RWPE1 (cell line): ENCODE measurements around the gene PEX26.

Source experiments
- CTCF ChIA-PET: fragments of 350-600 bp; sonication (Branson Sonifier 250); formaldehyde crosslinking; extraction: SDS; loops from one replicate; lab custom pipeline; 2021; lab: Yijun Ruan, JAX
- POLR2A ChIA-PET: fragments of 400-600 bp; formaldehyde crosslinking; extraction: SDS; loops from one replicate; lab custom pipeline; 2020; ENCODE audit warnings: antibody characterized with exemption; ENCODE audit not compliant: low non-redundant PET; lab: Yijun Ruan, JAX
- DNase-seq: peaks from one replicate; pipeline ENCODE4 v3.0.0; 2012; ENCODE audit warnings: low spot score
- H3K27ac ChIP-seq: fragments of 450-650 bp; 2 replicates; pipeline ENCODE4 v1.5.1; 2017
- TF ChIP-seq, protein P1 (sequence below): fragments of 450-650 bp; conservative IDR thresholded peaks from 2 replicates; pipeline ENCODE4 v1.5.1; 2017; ENCODE audit warnings: low read depth, mild to moderate bottlenecking

Gene PEX26

DNA sequence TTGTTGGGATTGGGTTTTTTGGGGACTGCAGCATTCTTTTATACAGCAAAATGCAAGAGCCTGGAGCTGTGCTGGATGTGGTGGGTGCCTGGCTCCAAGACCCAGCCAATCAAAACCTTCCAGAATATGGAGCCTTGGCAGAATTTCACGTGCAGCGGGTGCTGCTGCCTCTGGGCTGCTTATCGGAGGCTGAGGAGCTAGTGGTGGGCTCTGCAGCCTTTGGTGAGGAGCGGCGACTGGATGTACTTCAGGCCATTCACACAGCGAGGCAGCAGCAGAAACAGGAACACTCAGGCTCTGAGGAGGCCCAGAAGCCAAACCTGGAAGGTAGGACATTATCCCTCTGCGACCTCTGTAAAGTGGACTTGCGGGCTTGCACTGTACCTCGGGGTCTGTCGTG is 5.6 kb downstream of the PEX26 start:
- no peak overlapping the region for H3K27ac ChIP-seq
- POLR2A ChIA-PET = no interaction called here
- TF ChIP-seq, protein P1, sequence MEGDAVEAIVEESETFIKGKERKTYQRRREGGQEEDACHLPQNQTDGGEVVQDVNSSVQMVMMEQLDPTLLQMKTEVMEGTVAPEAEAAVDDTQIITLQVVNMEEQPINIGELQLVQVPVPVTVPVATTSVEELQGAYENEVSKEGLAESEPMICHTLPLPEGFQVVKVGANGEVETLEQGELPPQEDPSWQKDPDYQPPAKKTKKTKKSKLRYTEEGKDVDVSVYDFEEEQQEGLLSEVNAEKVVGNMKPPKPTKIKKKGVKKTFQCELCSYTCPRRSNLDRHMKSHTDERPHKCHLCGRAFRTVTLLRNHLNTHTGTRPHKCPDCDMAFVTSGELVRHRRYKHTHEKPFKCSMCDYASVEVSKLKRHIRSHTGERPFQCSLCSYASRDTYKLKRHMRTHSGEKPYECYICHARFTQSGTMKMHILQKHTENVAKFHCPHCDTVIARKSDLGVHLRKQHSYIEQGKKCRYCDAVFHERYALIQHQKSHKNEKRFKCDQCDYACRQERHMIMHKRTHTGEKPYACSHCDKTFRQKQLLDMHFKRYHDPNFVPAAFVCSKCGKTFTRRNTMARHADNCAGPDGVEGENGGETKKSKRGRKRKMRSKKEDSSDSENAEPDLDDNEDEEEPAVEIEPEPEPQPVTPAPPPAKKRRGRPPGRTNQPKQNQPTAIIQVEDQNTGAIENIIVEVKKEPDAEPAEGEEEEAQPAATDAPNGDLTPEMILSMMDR = no peak
- no peak for DNase-seq
- CTCF ChIA-PET = no interaction called here

DNA sequence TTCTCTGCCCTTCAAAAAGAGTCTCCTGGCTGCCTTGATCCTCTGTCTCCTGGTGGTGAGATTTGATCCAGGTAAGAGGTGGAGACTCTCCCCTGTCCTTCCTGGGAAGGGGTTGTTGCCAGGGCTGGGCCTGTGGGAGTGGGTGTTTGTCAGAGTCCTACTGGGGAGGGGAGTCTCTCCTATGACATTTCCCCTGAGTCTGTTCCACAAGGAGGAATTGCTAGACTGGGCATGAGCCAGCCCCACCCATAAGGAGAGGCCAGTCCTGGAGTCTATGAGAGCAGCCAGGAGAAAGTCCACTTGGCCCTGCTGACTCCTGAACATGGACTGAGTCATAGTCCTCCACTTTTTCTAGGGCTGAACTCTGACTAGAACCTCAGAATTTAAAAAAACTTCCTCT is 7.4 kb downstream of the PEX26 start:
- H3K27ac ChIP-seq = peak overlapping the region; percentile 51
- ChIA-PET CTCF (no interaction called here), POLR2A (no interaction called here)
- TF ChIP-seq, protein P1 = no peak
- no peak for DNase-seq

DNA sequence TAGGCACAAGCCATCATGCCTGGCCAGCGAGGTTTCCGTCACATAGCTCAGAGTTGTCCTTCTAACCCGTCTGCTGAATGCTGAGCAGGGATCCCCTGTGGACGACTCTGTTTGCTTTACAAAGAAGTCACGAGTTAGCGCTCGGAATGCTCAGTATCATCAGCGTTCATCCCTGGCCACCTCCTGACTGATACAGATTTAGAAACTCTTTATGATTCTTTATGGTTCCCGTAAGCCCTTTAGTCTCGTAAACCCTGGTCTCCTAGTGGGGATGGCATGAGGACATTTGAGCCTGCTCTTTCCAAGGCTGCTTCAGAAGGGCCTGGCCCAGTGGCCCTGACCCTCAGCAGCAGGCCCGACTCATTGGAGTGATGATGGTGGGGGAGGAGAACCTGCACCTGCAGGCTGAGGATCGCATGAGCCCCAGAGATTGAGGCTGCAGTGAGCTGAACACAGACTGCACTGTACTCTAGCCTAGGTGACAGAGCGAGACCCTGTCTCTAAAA is 9.6 kb downstream of the PEX26 start:
- ChIA-PET POLR2A (no interaction called here), CTCF (no interaction called here)
- no peak for DNase-seq
- no peak overlapping the region for H3K27ac ChIP-seq
- TF ChIP-seq, protein P1 = no peak

DNA sequence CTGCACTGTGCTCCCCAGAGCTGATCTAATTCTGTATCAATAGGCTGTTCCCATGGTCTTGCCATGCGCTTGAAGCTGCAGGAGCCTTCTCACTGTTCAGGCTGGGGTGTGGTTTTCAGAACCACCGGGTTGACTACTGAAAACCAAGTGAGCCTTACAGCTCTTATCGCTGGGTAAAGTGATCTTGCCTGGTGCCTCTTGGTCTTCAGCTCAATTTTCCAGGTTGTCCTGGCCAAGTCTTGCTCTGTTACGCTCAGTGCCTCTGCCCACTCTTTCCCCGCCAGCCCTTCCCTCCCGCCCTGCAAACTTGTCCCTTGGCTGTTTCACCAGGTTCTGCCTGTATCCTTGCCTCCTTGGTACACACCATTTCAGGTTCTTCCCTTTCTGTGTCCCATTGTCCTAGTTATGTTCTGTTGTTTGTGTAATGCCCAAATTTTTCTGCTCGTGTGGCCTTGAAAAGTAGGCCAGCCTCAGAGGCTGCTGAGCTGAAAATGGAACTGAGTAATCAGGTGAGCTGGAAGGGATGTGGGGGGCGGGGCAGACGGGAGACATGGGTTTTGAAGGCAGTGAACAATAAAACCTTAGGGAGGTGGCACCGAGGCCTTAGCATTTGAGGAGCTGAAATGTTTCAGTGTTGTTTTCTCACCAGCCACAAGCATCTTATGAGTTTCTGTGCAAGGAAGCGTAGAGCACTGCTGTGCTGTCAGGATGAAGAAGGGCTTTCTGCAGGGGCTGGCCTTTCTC is 11.2 kb downstream of the PEX26 start:
- CTCF ChIA-PET = no interaction called here
- POLR2A ChIA-PET = no interaction called here

DNA sequence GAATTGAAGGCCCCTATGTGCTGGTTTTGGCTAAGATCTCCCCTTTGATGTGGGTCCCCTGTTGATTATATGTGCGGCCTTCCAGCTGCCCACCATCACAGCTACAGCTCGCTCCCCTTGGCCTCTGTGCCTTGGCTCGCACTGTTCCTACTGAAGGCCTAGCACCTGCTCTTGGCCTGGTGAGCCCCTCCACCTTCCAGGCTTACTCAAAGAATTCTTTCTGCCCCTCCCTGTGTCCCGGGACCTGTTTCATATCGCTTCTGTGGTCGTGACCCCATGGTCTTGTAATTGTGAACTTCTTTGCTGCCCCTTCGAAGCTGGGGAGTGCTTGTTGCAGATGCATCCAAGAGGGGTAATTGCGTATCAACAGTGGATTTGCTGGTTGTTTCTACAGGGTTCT is 12.5 kb downstream of the PEX26 start:
- POLR2A ChIA-PET = no interaction called here
- TF ChIP-seq, protein P1 = no peak

More for the DNA sequence above, 11.2 kb downstream of the PEX26 start:
- H3K27ac ChIP-seq = peak overlapping the region; percentile 31
- TF ChIP-seq, protein P1 = no peak
- no peak for DNase-seq

DNA sequence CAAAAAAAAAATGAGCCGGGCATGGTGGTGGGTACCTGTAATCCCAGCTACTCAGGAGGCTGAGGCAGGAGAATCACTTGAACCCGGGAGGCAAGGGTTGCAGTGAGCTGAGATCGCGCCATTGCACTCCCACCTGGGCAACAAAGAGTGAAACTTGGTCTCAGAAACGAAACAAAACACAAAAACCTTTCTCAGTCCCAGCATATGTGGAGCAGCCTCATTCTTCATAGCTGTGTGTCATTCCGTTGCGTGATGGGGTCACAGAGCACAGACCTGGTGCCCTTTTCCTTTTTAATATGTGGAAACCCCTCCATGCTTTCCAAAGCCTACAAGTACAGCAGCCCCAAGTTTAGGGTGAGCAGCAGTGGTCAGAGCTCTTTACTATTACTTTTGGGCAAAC is 13.7 kb downstream of the PEX26 start:
- H3K27ac ChIP-seq = peak overlapping the region; percentile 81
- POLR2A ChIA-PET = no interaction called here
- CTCF ChIA-PET = no interaction called here
- no peak for DNase-seq
- TF ChIP-seq, protein P1 = no peak

More for the DNA sequence above, 12.5 kb downstream of the PEX26 start:
- CTCF ChIA-PET = interaction anchor here (0.7 kb wide), 1 partner anchor 240 kb away, joined by 3 read pairs; no protein-coding TSS in a partner anchor
- DNase-seq = no peak
- peak overlapping the region; percentile 81; the same call in 1 of the 2 replicates for H3K27ac ChIP-seq
